ENCODE results near the gene KDM4B.
A peak's percentile ranks its signal among the peaks of the same experiment; 100 is the strongest.
"Not testable (repeated sequence)": the region's sequence is repeated elsewhere in the genome, so short reads cannot be mapped to it uniquely, and the experiment has no call there.

Gene KDM4B

GRCh38 chr19:5029596-5029995 lies 60.7 kb downstream of the KDM4B start:
- H3K4me3 ChIP-seq (replicated peaks; ENCODE audit: low read depth, low read length): not testable (repeated sequence)
- peak; percentile 62 for DNase-seq (ENCODE audit: low read depth)
- peak; percentile 67 for TF ChIP-seq CTCF (IDR thresholded peaks at IDR 0.05; ENCODE audit: low read length, missing control alignments)

- no peak for TF ChIP-seq CTCF (IDR thresholded peaks at IDR 0.05; ENCODE audit: low read length, missing control alignments)
- no peak overlapping the region for H3K4me3 ChIP-seq (replicated peaks; ENCODE audit: low read depth, low read length)
- no peak for DNase-seq (ENCODE audit: low read depth)
Measured at GRCh38 chr19:5030136-5030820, 61.4 kb downstream of the KDM4B start.

GRCh38 chr19:5030822-5031221 lies 61.9 kb downstream of the KDM4B start:
- H3K4me3 ChIP-seq (replicated peaks; ENCODE audit: low read depth, low read length): no peak overlapping the region
- no peak for TF ChIP-seq CTCF (IDR thresholded peaks at IDR 0.05; ENCODE audit: low read length, missing control alignments)
- DNase-seq (ENCODE audit: low read depth): no peak

- no peak overlapping the region for H3K4me3 ChIP-seq (replicated peaks; ENCODE audit: low read depth, low read length)
- TF ChIP-seq CTCF (IDR thresholded peaks at IDR 0.05; ENCODE audit: low read length, missing control alignments): peak; percentile 90
- DNase-seq (ENCODE audit: low read depth): peak; percentile 77
Measured at GRCh38 chr19:5031231-5032100, 62.6 kb downstream of the KDM4B start.

GRCh38 chr19:5032101-5032967 lies 63.4 kb downstream of the KDM4B start:
- no peak overlapping the region for H3K4me3 ChIP-seq (replicated peaks; ENCODE audit: low read depth, low read length)
- TF ChIP-seq CTCF (IDR thresholded peaks at IDR 0.05; ENCODE audit: low read length, missing control alignments): no peak
- DNase-seq (ENCODE audit: low read depth): peak; percentile 21

GRCh38 chr19:5035105-5035761 lies 66.3 kb downstream of the KDM4B start:
- no peak for DNase-seq (ENCODE audit: low read depth)
- no peak overlapping the region for H3K4me3 ChIP-seq (replicated peaks; ENCODE audit: low read depth, low read length)
- no peak for TF ChIP-seq CTCF (IDR thresholded peaks at IDR 0.05; ENCODE audit: low read length, missing control alignments)

Data from fibroblast of pulmonary artery (primary cell).